IMR-90 (cell line): ENCODE data around the gene CATSPER3. TPM values are rescaled to one million over a fixed set of nuclear protein-coding genes. Genes with fewer than 3 reads are reported as not detected.

Source experiments
- ATAC-seq: fragments of 200-7000 bp; cut with Tn5 transposase; 2 replicates; pipeline ENCODE4 v1.9.1; 2020; ENCODE audit warnings: low read depth, mild to moderate bottlenecking, moderate library complexity
- BruUV-seq: library from RNA; stranded (reverse); fragments of 400-500 nt; replicated peaks from 2 replicates; lab custom pipeline; 2021; lab: Mats Ljungman, UMichigan
- CTCF ChIA-PET: fragments of 300-600 bp; formaldehyde crosslinking; extraction: SDS; loops from one replicate; lab custom pipeline; 2021; ENCODE audit warnings: antibody characterized with exemption; lab: Yijun Ruan, JAX
- POLR2A ChIA-PET: fragments of 300-600 bp; sonication (Branson Sonifier 250); formaldehyde crosslinking; loops from one replicate; lab custom pipeline; 2022; ENCODE audit warnings: antibody characterized with exemption; ENCODE audit not compliant: unreplicated experiment; lab: Charles Lee
- DNase-seq: peaks from one replicate; pipeline ENCODE4 v3.0.0; 2013
- H2AFZ ChIP-seq: replicated peaks from 2 replicates; pipeline ENCODE3; 2013; ENCODE audit warnings: low read length, mild to moderate bottlenecking; ENCODE audit not compliant: poor library complexity
- H2AK5ac ChIP-seq: 2 replicates; pipeline ENCODE4 v1.6.1; 2013; ENCODE audit warnings: low read depth, low read length, inconsistent platforms
- H2AK9ac ChIP-seq: replicated peaks from 2 replicates; pipeline ENCODE3; 2013; ENCODE audit warnings: mild to moderate bottlenecking, low read depth, low read length, moderate library complexity; ENCODE audit not compliant: poor library complexity
- H2BK120ac ChIP-seq: 2 replicates; pipeline ENCODE4 v1.6.1; 2013; ENCODE audit warnings: low read depth, low read length, inconsistent platforms
- H2BK15ac ChIP-seq: 3 replicates; pipeline ENCODE4 v1.6.1; 2013; ENCODE audit warnings: low read depth, low read length, inconsistent platforms
- H2BK20ac ChIP-seq: 2 replicates; pipeline ENCODE4 v1.6.1; 2013; ENCODE audit warnings: low read depth, mild to moderate bottlenecking, inconsistent platforms, low read length, moderate library complexity
- H2BK5ac ChIP-seq: 2 replicates; pipeline ENCODE4 v1.6.1; 2013; ENCODE audit warnings: mild to moderate bottlenecking, low read depth, low read length, inconsistent platforms; ENCODE audit not compliant: poor library complexity, severe bottlenecking
- H3K14ac ChIP-seq: replicated peaks from 2 replicates; pipeline ENCODE4 v1.6.1; 2013; ENCODE audit warnings: low read depth, low read length, inconsistent platforms
- H3K18ac ChIP-seq: 2 replicates; pipeline ENCODE4 v1.6.1; 2013; ENCODE audit warnings: low read depth, low read length, control low read depth
- H3K23ac ChIP-seq: 2 replicates; pipeline ENCODE4 v1.6.1; 2013; ENCODE audit warnings: low read depth, low read length, inconsistent platforms
- H3K27ac ChIP-seq: 2 replicates; pipeline ENCODE4 v1.5.1; 2013; ENCODE audit warnings: mild to moderate bottlenecking, control low read depth, low read length; ENCODE audit not compliant: insufficient read depth
- H3K27me3 ChIP-seq: 2 replicates; pipeline ENCODE4 v1.6.1; 2013; ENCODE audit warnings: low read length; ENCODE audit not compliant: control insufficient read depth, insufficient read depth
- H3K36me3 ChIP-seq: 2 replicates; pipeline ENCODE4 v1.6.1; 2013; ENCODE audit warnings: low read length, mixed read lengths; ENCODE audit not compliant: control insufficient read depth, insufficient read depth
- H3K4ac ChIP-seq: 2 replicates; pipeline ENCODE4 v1.6.1; 2013; ENCODE audit warnings: low read depth, low read length, inconsistent platforms
- H3K4me1 ChIP-seq: 2 replicates; pipeline ENCODE4 v1.6.1; 2013; ENCODE audit warnings: low read length, mixed read lengths; ENCODE audit not compliant: control insufficient read depth, insufficient read depth
- H3K4me2 ChIP-seq: 2 replicates; pipeline ENCODE4 v1.6.1; 2013; ENCODE audit warnings: low read depth, mild to moderate bottlenecking, control low read depth, low read length, moderate library complexity
- H3K4me3 ChIP-seq: 2 replicates; pipeline ENCODE4 v1.5.1; 2013; ENCODE audit warnings: low read depth, mild to moderate bottlenecking, control low read depth, low read length, moderate library complexity; ENCODE audit not compliant: insufficient read depth
- H3K56ac ChIP-seq: 2 replicates; pipeline ENCODE4 v1.6.1; 2013; ENCODE audit warnings: low read length, inconsistent platforms; ENCODE audit not compliant: insufficient read depth; ENCODE audit errors: extremely low read depth
- H3K79me1 ChIP-seq, 2 experiments: 2 replicates each; pipeline ENCODE4 v1.6.1; 2013; ENCODE audit warnings: low read length in 2 of 2, inconsistent platforms in 1 of 2, low read depth in 1 of 2
- H3K9ac ChIP-seq: 2 replicates; pipeline ENCODE4 v1.6.1; 2013; ENCODE audit warnings: low read depth, low read length, control low read depth
- H3K9me1 ChIP-seq: 2 replicates; pipeline ENCODE4 v1.6.1; 2013; ENCODE audit warnings: low read length, inconsistent platforms; ENCODE audit not compliant: insufficient read depth
- H3K9me3 ChIP-seq: 2 replicates; pipeline ENCODE4 v1.6.1; 2013; ENCODE audit warnings: low read length; ENCODE audit not compliant: control insufficient read depth, insufficient read depth
- H4K20me1 ChIP-seq: 2 replicates; pipeline ENCODE4 v1.6.1; 2013; ENCODE audit warnings: low read length, inconsistent platforms; ENCODE audit not compliant: insufficient read depth
- H4K5ac ChIP-seq: 2 replicates; pipeline ENCODE4 v1.6.1; 2013; ENCODE audit warnings: mild to moderate bottlenecking, low read depth, low read length, control low read depth
- H4K8ac ChIP-seq, 2 experiments: 2 replicates each; pipeline ENCODE4 v1.6.1; 2013; ENCODE audit warnings: low read depth in 2 of 2, low read length in 2 of 2, control low read depth in 1 of 2, inconsistent platforms in 1 of 2
- H4K91ac ChIP-seq: 2 replicates; pipeline ENCODE4 v1.6.1; 2013; ENCODE audit warnings: low read depth, low read length, inconsistent platforms; ENCODE audit not compliant: insufficient read depth
- CHD1 ChIP-seq: IDR thresholded peaks from 2 replicates; pipeline ENCODE4 v1.6.1; 2012; ENCODE audit warnings: low read depth, low read length, improper control_type of control experiment
- MAFK ChIP-seq: IDR thresholded peaks from 2 replicates; pipeline ENCODE4 v1.6.1; 2012; ENCODE audit warnings: low read depth, low read length, improper control_type of control experiment
- MXI1 ChIP-seq: IDR thresholded peaks from 2 replicates; pipeline ENCODE4 v1.6.1; 2012; ENCODE audit warnings: low read depth, mild to moderate bottlenecking, low read length, moderate library complexity, borderline replicate concordance
- POLR2A ChIP-seq: IDR thresholded peaks from 2 replicates; pipeline ENCODE4 v1.6.1; 2012; ENCODE audit warnings: mild to moderate bottlenecking, low read depth, low read length
- RAD21 ChIP-seq: IDR thresholded peaks from 2 replicates; pipeline ENCODE4 v1.6.1; 2012; ENCODE audit warnings: low read length, improper control_type of control experiment
- RFX5 ChIP-seq: IDR thresholded peaks from 2 replicates; pipeline ENCODE4 v1.8.0; 2012; ENCODE audit warnings: low read depth, mild to moderate bottlenecking, low read length, moderate library complexity
- WGBS, 2 experiments: methylation state at CpG; one replicate each; pipeline versions ENCODE4 v1.1.5 to v1.1.7; 2013; ENCODE audit warnings: missing lambda C conversion rate in 2 of 2; ENCODE audit not compliant: insufficient read length in 1 of 2; ENCODE audit errors: extremely low coverage in 2 of 2; 5-methylcytosine and 5-hydroxymethylcytosine counted together
- dilution Hi-C: fragments of 300-500 bp; cut with HindIII; formaldehyde crosslinking; loops from one replicate; pipeline ENCODE4 v1.14.3; 2018; ENCODE audit warnings: low sequenced_read_pairs; ENCODE audit not compliant: unreplicated experiment
- in situ Hi-C: fragments of 300-500 bp; cut with MboI; formaldehyde crosslinking; loops from 3 replicates; pipeline ENCODE4 v1.14.3; 2019; ENCODE audit warnings: low sequenced_read_pairs, inconsistent platforms, mixed read lengths
- intact Hi-C: fragments of 100-400 bp; cut with micrococcal nuclease; formaldehyde crosslinking; loops from 2 replicates; pipeline ENCODE4 v1.10.0; 2022
- polyA plus RNA-seq, 3 experiments: library from polyadenylated mRNA; depleted of rRNA; stranded (reverse); fragments of >200 nt; gene quantifications; 2 replicates each; pipeline ENCODE4 v1.2.3, GENCODE V29; 2012; ENCODE audit warnings: low replicate concordance in 1 of 3
- total RNA-seq: library from RNA; depleted of rRNA; stranded (reverse); fragments of >200 nt; gene quantifications from 2 replicates; pipeline ENCODE4 v1.2.3, GENCODE V29; 2012

CATSPER3 gene
- total and polyA plus RNA-seq, 2 of the 4 experiments (the other 2 are of a cell fraction), result under 0.01 to 0.12 TPM

- H3K9me3 ChIP-seq, result no peaks in the 10 kb centered on the region
- BruUV-seq, result no TSS peak
- dilution Hi-C loops, result no loop called here
- H4K5ac ChIP-seq, result no peak overlapping the region
- no peak overlapping the region for H3K4me2 ChIP-seq
- no peak overlapping the region for H3K4me3 ChIP-seq
- H3K9ac ChIP-seq, result no peak overlapping the region
- H3K9me1 ChIP-seq, result peaks cover 8% of the 10 kb centered on the region; the same call in 1 of the 2 replicates
- in situ Hi-C loops, result no loop called here
- DNase-seq, result no peak
- no peak overlapping the region for H2BK20ac ChIP-seq
- no peak overlapping the region for H2AK5ac ChIP-seq
- H3K14ac ChIP-seq, result no peak overlapping the region
- POLR2A ChIA-PET, result no interaction called here
- CTCF ChIA-PET, result no interaction called here
- no peak overlapping the region for H2AFZ ChIP-seq
- no peaks in the 10 kb centered on the region for H3K79me1 ChIP-seq
- H3K27me3 ChIP-seq, result peaks cover 23% of the 10 kb centered on the region; the same call in 1 of the 2 replicates
- no peak overlapping the region for H3K23ac ChIP-seq
- H4K8ac ChIP-seq, result no peak overlapping the region
- 79% methylated on average over 2 of the region's 5 CpGs; no CpG with 5 or more reads in 1 of the 2 experiments for WGBS, 2 experiments
- H3K27ac ChIP-seq, result no peak overlapping the region
- no peak overlapping the region for H3K4ac ChIP-seq
- no peak overlapping the region for H2BK5ac ChIP-seq
- H2BK15ac ChIP-seq, result no peak overlapping the region
- ATAC-seq, result no peak
- no peak overlapping the region for H3K18ac ChIP-seq
- no peaks in the 10 kb centered on the region; the same call in 1 of the 2 replicates for H4K20me1 ChIP-seq
- TF ChIP-seq RAD21 (no peak), MXI1 (no peak), MAFK (no peak), CHD1 (no peak), POLR2A (no peak), RFX5 (no peak)
- H3K56ac ChIP-seq, result no peak overlapping the region
- no peak overlapping the region for H4K91ac ChIP-seq
- H2AK9ac ChIP-seq, result no peak overlapping the region
- H3K4me1 ChIP-seq, result peaks cover 8% of the 10 kb centered on the region; the same call in 1 of the 2 replicates
- H3K36me3 ChIP-seq, result peaks cover 2% of the 10 kb centered on the region; the same call in 1 of the 2 replicates
- intact Hi-C loops, result no loop called here
- no peak overlapping the region for H2BK120ac ChIP-seq
These were observed 87.7 kb downstream of the CATSPER3 start for GRCh38 chr5:135055396-135055795.
